Peyer's patch (tissue), 4 donors: Measurements from ENCODE around the gene RSBN1L. TPM values are rescaled to one million over a fixed set of nuclear protein-coding genes. Genes with fewer than 3 reads are reported as not detected.
A peak's percentile ranks its signal among the peaks of the same experiment; 100 is the strongest.

Experiments used
- DNase-seq, 3 donors: peaks; one replicate each; pipeline ENCODE4 v3.0.0-alpha.2; 2017 to 2019
- H3K27ac ChIP-seq, 4 donors: fragments of 200-600 bp; sonication (generic); one replicate each; pipeline ENCODE4 v1.5.1; 2016 to 2019
- H3K27me3 ChIP-seq, 2 donors: fragments of 200-600 bp; sonication (generic); one replicate each; pipeline ENCODE4 v1.5.1; 2019
- H3K36me3 ChIP-seq, 3 donors: fragments of 200-600 bp; sonication (generic); one replicate each; pipeline ENCODE4 v1.5.1; 2016 to 2019
- H3K4me1 ChIP-seq, 4 donors: fragments of 200-600 bp; sonication (generic); one replicate each; pipeline ENCODE4 v1.5.1; 2016 to 2019
- H3K4me3 ChIP-seq, 4 donors: fragments of 200-600 bp; sonication (generic); 1 replicate in 3 of 4; 2 replicates in 1 of 4; pipeline ENCODE4 v1.5.1; 2016 to 2019; ENCODE audit warnings: mild to moderate bottlenecking in 1 of 4
- H3K9me3 ChIP-seq, 4 donors: fragments of 200-600 bp; sonication (generic); one replicate each; pipeline ENCODE4 v1.5.1; 2016 to 2019; ENCODE audit warnings: mild to moderate bottlenecking in 1 of 4
- CTCF ChIP-seq, 6 experiments: fragments of 450-650 bp in 4 of 6; fragments of 200-600 bp in 2 of 6; sonication (generic) in 1 of 6; IDR thresholded peaks; one replicate each; pipeline ENCODE4 v1.5.1; 2017 to 2019; ENCODE audit warnings: antibody characterized with exemption in 6 of 6, mild to moderate bottlenecking in 3 of 6, moderate library complexity in 1 of 6
- POLR2A ChIP-seq, 2 donors: fragments of 450-650 bp; IDR thresholded peaks; one replicate each; pipeline ENCODE4 v1.5.1; 2017; ENCODE audit warnings: antibody characterized with exemption in 2 of 2, mild to moderate bottlenecking in 2 of 2, moderate library complexity in 2 of 2
- total RNA-seq, 4 donors: library from RNA; depleted of rRNA; stranded (reverse); fragments of >200 nt; gene quantifications; one replicate each; pipeline ENCODE4 v1.1.0, GENCODE V29; 2016

RSBN1L gene
- total RNA-seq, 4 donors from 2014 or later = 18.9 to 57.8 (median 23.6) TPM

GRCh38 chr7:77727527-77727926, 31.3 kb downstream of the RSBN1L start:
- Histone ChIP-seq H3K4me1 (peaks cover 0 to 15% (median 0%) of the 10 kb centered on the region in 4 donors), H3K27me3 (no peaks in the 10 kb centered on the region), H3K4me3 (no peak overlapping the region), H3K9me3 (no peaks in the 10 kb centered on the region), H3K36me3 (no peaks in the 10 kb centered on the region), H3K27ac (peak overlapping the region in 1 of 4 donors; percentile 8)
- DNase-seq = no peak
- TF ChIP-seq CTCF (IDR thresholded peaks at IDR 0.05) (no peak), POLR2A (IDR thresholded peaks at IDR 0.05) (no peak)

- H3K9me3 ChIP-seq = no peaks in the 10 kb centered on the region
- DNase-seq = no peak
- peak overlapping the region in 1 of 4 donors; percentile 8 for H3K27ac ChIP-seq
- TF ChIP-seq CTCF (IDR thresholded peaks at IDR 0.05) = no peak
- TF ChIP-seq POLR2A (IDR thresholded peaks at IDR 0.05) = no peak
- H3K4me3 ChIP-seq = no peak overlapping the region
- H3K27me3 ChIP-seq = no peaks in the 10 kb centered on the region
- no peaks in the 10 kb centered on the region for H3K36me3 ChIP-seq
- H3K4me1 ChIP-seq = peaks cover 0 to 15% (median 0%) of the 10 kb centered on the region in 4 donors
These were observed 31.9 kb downstream of the RSBN1L start for GRCh38 chr7:77727936-77728701.

DNA sequence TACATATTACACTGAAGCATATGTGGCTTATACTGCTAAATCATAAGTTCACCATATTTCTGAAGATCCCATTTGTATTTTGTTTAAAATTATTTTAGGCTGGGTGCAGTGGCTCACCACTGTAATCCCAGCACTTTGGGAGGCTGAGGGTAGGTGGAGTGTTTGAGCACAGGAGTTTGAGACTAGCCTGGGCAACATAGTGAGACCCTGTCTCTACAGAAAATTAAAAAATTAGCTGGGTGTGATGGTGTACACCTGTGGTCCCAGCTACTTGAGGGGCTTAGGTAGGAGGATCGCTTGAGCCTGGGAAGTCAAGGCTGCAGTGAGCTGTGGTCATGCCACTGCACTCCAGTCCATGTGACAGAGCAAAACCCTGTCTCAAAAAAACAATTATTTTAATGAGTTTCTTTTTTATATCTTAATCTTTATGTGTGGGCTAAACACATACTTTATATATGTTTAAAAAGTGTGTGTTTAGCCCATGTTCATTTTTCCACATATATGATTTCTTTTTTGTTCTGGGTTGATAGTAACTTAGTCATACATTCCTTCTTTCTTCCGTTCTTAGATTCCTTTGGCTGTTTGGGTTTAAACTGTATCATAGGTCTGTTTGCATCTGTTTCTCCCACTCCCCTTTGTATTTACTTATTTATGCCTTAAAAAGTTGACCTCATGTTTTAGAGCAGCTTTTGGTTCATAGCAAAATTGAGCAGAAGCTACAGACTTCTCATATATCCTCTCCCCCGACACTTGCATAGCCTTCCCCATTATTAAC, 33.5 kb downstream of the RSBN1L start:
- Histone ChIP-seq H3K4me3 (no peak overlapping the region), H3K4me1 (peaks cover 0 to 20% (median 0%) of the 10 kb centered on the region in 4 donors), H3K9me3 (no peaks in the 10 kb centered on the region), H3K36me3 (no peaks in the 10 kb centered on the region), H3K27me3 (no peaks in the 10 kb centered on the region), H3K27ac (no peak overlapping the region)
- no peak for TF ChIP-seq CTCF (IDR thresholded peaks at IDR 0.05)
- TF ChIP-seq POLR2A (IDR thresholded peaks at IDR 0.05) = no peak
- no peak for DNase-seq

DNA sequence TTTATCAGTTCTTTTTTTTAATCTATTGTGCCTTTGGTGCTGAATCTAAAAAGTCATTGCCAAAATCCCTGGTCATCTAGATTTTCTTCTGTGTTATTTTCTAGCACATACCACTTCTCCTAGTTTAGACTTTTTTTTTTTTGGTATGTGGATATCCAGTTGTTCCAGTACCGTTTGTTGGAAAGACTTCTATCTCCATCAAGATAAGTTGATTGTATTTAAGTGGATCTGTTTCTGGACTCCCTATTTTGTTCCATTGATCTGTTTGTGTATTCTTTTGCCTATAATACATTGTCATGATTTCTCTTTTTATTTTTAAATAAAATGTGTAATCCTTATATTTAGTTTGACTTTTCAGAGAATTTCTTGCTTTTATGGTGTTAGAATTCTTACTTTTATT, 35.5 kb downstream of the RSBN1L start:
- H3K27ac ChIP-seq = no peak overlapping the region
- H3K9me3 ChIP-seq = no peaks in the 10 kb centered on the region
- no peak overlapping the region for H3K4me3 ChIP-seq
- no peak for TF ChIP-seq POLR2A (IDR thresholded peaks at IDR 0.05)
- TF ChIP-seq CTCF (IDR thresholded peaks at IDR 0.05) = no peak
- no peak for DNase-seq
- H3K27me3 ChIP-seq = no peaks in the 10 kb centered on the region
- H3K4me1 ChIP-seq = peaks cover 0 to 22% (median 0%) of the 10 kb centered on the region in 4 donors
- H3K36me3 ChIP-seq = no peaks in the 10 kb centered on the region

DNA sequence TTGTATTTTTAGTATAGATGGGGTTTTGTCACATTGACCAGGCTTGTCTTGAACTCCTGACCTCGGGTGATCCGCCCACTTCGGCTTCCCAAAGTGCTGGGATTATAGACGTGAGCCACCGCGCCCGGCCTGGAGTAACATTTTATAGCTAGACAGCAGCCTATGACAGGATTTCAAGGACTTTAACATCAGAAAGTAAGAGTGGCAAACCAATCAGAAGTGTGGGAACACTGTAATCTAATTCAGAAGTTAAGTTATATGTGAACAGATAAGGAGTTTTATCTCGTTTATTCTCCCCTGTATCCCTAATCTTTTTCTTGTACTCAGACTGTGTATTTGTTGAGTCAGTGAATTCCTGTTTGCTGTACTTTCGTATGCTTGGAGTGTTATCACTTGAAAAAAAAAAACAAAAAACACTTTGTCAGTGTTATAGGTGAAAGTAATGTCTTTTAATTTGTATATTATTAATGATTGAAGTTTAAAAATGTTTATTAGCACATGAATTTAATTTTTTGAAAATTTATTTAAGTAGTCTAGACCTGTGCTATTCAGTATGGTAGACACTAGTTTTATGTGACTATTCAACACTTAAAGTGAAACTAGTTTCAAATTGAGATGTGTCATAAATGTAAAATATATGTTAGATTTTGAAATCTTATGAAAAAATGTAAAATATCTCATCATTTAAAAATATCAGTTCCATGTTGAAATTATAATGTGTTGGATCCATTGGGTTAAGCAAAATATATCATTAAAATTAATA, 38.6 kb downstream of the RSBN1L start:
- H3K27me3 ChIP-seq = no peaks in the 10 kb centered on the region
- DNase-seq = peak in 2 of 3 donors; percentile 62 to 63
- H3K36me3 ChIP-seq = no peaks in the 10 kb centered on the region
- H3K4me3 ChIP-seq = no peak overlapping the region
- H3K4me1 ChIP-seq = peaks cover 0 to 7% (median 0%) of the 10 kb centered on the region in 4 donors
- TF ChIP-seq POLR2A (IDR thresholded peaks at IDR 0.05) (no peak), CTCF (IDR thresholded peaks at IDR 0.05) (no peak)
- no peaks in the 10 kb centered on the region for H3K9me3 ChIP-seq
- peak overlapping the region in 1 of 4 donors; percentile 3 for H3K27ac ChIP-seq
